Neural progenitor cell (in vitro differentiated cells): ENCODE results near the gene AK4. TPM values are rescaled to one million over a fixed set of nuclear protein-coding genes. Genes with fewer than 3 reads are reported as not detected.

Experiments
- DNase-seq: peaks from one replicate; pipeline ENCODE4 v3.0.0-alpha.2; 2016; ENCODE audit warnings: low spot score
- H2AFZ ChIP-seq: fragments of 200-600 bp; sonication (generic); replicated peaks from 2 replicates; pipeline ENCODE4 v1.6.1; 2016; ENCODE audit warnings: antibody characterized with exemption
- H3F3A ChIP-seq: fragments of 200-600 bp; sonication (generic); 2 replicates; pipeline ENCODE4 v1.6.1; 2016; ENCODE audit warnings: antibody characterized with exemption, low read depth
- H3K27ac ChIP-seq: fragments of 200-600 bp; sonication (generic); 2 replicates; pipeline ENCODE4 v1.5.1; 2016; ENCODE audit warnings: mild to moderate bottlenecking
- H3K27me3 ChIP-seq: fragments of 200-600 bp; sonication (generic); 2 replicates; pipeline ENCODE4 v1.6.1; 2016; ENCODE audit warnings: mild to moderate bottlenecking, moderate library complexity
- H3K36me3 ChIP-seq: fragments of 200-600 bp; sonication (generic); 2 replicates; pipeline ENCODE4 v1.5.1; 2016
- H3K4me1 ChIP-seq: fragments of 200-600 bp; sonication (generic); 2 replicates; pipeline ENCODE4 v1.6.1; 2016; ENCODE audit warnings: mixed run types
- H3K4me2 ChIP-seq: fragments of 200-600 bp; sonication (generic); 2 replicates; pipeline ENCODE4 v1.6.1; 2016
- H3K4me3 ChIP-seq: fragments of 200-600 bp; sonication (generic); 2 replicates; pipeline ENCODE4 v1.5.1; 2016
- H3K79me2 ChIP-seq: fragments of 200-600 bp; sonication (generic); 2 replicates; pipeline ENCODE4 v1.6.1; 2016; ENCODE audit warnings: low read depth
- H3K9ac ChIP-seq: fragments of 200-600 bp; sonication (generic); 2 replicates; pipeline ENCODE4 v1.6.1; 2016
- H3K9me3 ChIP-seq: fragments of 200-600 bp; sonication (generic); 2 replicates; pipeline ENCODE4 v1.5.1; 2016; ENCODE audit warnings: low read depth
- H4K20me1 ChIP-seq: fragments of 200-600 bp; sonication (generic); 2 replicates; pipeline ENCODE4 v1.6.1; 2016; ENCODE audit warnings: low read depth
- H3K27ac Mint-ChIP-seq: 3 replicates; pipeline ENCODE4 v1.8.0; 2021; ENCODE audit warnings: mixed read lengths
- H3K27me3 Mint-ChIP-seq: 2 replicates; pipeline ENCODE4 v1.8.0; 2022; ENCODE audit warnings: low read depth, mild to moderate bottlenecking, inconsistent platforms, moderate library complexity, mixed read lengths; ENCODE audit not compliant: insufficient read depth
- H3K36me3 Mint-ChIP-seq: 3 replicates; pipeline ENCODE4 v1.8.0; 2021; ENCODE audit warnings: mixed read lengths
- H3K4me1 Mint-ChIP-seq: 3 replicates; pipeline ENCODE4 v1.8.0; 2021; ENCODE audit warnings: mixed read lengths
- H3K4me3 Mint-ChIP-seq: 3 replicates; pipeline ENCODE4 v1.8.0; 2021; ENCODE audit warnings: mild to moderate bottlenecking, moderate library complexity, mixed read lengths
- H3K9me3 Mint-ChIP-seq: 3 replicates; pipeline ENCODE4 v1.8.0; 2020; ENCODE audit warnings: mixed read lengths
- CTCF ChIP-seq: fragments of 200-600 bp; sonication (generic); IDR thresholded peaks from 2 replicates; pipeline ENCODE4 v1.5.1; 2017; ENCODE audit warnings: antibody characterized with exemption, mild to moderate bottlenecking
- EZH2 ChIP-seq: fragments of 200-600 bp; sonication (generic); IDR thresholded peaks from 2 replicates; pipeline ENCODE4 v1.6.1; 2017; ENCODE audit warnings: antibody characterized with exemption, mild to moderate bottlenecking, moderate library complexity
- EZH2phosphoT487 ChIP-seq: fragments of 200-600 bp; sonication (generic); IDR thresholded peaks from 2 replicates; pipeline ENCODE4 v1.6.1; 2017; ENCODE audit warnings: antibody characterized with exemption
- total RNA-seq: library from RNA; depleted of rRNA; stranded (reverse); fragments of >200 nt; gene quantifications from 2 replicates; pipeline ENCODE4 v1.2.3, GENCODE V29; 2015; ENCODE audit warnings: low replicate concordance

The AK4 gene
- total RNA-seq, 1 donor from 2014 or later: 31.5 TPM

DNA sequence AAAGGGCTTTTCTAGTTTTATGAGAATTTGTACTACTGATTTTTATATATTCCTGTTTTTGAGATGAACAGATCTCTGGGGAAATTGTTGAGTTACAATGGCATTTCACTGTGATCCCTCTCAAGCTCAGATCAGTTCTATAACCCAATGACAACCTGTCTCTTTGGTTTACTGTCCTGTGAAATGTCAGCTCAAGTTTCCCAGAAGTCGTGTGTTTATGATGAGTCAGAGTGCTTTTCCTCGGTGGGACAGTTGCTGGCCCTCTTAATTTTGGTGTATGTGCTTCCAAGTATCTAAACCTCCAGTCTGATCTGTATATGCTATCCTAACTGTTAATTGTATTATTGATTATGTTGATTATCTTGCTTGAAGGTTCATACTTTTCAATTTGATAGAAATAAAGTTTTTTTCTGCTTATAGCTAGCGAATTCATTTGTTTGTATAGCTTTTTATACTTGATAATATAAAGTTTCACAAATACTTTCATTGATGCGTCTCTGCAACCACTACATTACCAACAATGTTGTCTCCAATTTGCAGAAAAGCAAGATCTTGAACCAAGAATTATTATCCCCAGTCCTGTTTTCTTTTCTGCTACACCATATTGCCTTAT is 83.8 kb downstream of the AK4 start:
- no peak for DNase-seq
- Mint-ChIP-seq H3K4me3 (no peak overlapping the region), H3K36me3 (no peaks in the 10 kb centered on the region), H3K27me3 (no peaks in the 10 kb centered on the region), H3K27ac (no peak overlapping the region), H3K4me1 (no peaks in the 10 kb centered on the region), H3K9me3 (peaks cover 6% of the 10 kb centered on the region)
- H4K20me1 ChIP-seq: no peaks in the 10 kb centered on the region
- no peaks in the 10 kb centered on the region for H3K9me3 ChIP-seq
- H3K4me2 ChIP-seq: no peak overlapping the region
- no peaks in the 10 kb centered on the region for H3K36me3 ChIP-seq
- no peaks in the 10 kb centered on the region for H3K4me1 ChIP-seq
- H3F3A ChIP-seq: no peaks in the 10 kb centered on the region
- H3K79me2 ChIP-seq: no peaks in the 10 kb centered on the region
- H2AFZ ChIP-seq: no peak overlapping the region
- TF ChIP-seq EZH2 (no peak), EZH2phosphoT487 (no peak)
- no peak overlapping the region for H3K27ac ChIP-seq
- H3K4me3 ChIP-seq: no peak overlapping the region
- H3K9ac ChIP-seq: no peak overlapping the region
- H3K27me3 ChIP-seq: no peaks in the 10 kb centered on the region

GRCh38 chr1:65232461-65232990 is 84.5 kb downstream of the AK4 start:
- H3K4me3 Mint-ChIP-seq: no peak overlapping the region
- no peak overlapping the region for H3K4me3 ChIP-seq
- no peak overlapping the region for H3K27ac ChIP-seq
- no peak overlapping the region for H3K27ac Mint-ChIP-seq
- no peaks in the 10 kb centered on the region for H3K4me1 ChIP-seq
- no peaks in the 10 kb centered on the region for H3K4me1 Mint-ChIP-seq
- H3K9ac ChIP-seq: no peak overlapping the region
- H3K27me3 ChIP-seq: no peaks in the 10 kb centered on the region
- no peaks in the 10 kb centered on the region for H3K36me3 ChIP-seq
- no peaks in the 10 kb centered on the region for H3K27me3 Mint-ChIP-seq
- H3K36me3 Mint-ChIP-seq: no peaks in the 10 kb centered on the region
- no peak for DNase-seq
- TF ChIP-seq EZH2 (no peak), EZH2phosphoT487 (no peak), CTCF (no peak)
- no peak overlapping the region for H2AFZ ChIP-seq
- no peaks in the 10 kb centered on the region for H3K9me3 ChIP-seq
- H3K9me3 Mint-ChIP-seq: peaks cover 7% of the 10 kb centered on the region
- no peaks in the 10 kb centered on the region for H3K79me2 ChIP-seq
- H3F3A ChIP-seq: no peaks in the 10 kb centered on the region
- H4K20me1 ChIP-seq: no peaks in the 10 kb centered on the region
- H3K4me2 ChIP-seq: no peak overlapping the region

GRCh38 chr1:65233782-65234181 is 85.8 kb downstream of the AK4 start:
- no peak overlapping the region for H3K27ac Mint-ChIP-seq
- Histone ChIP-seq H3K4me1 (no peaks in the 10 kb centered on the region), H3K9ac (no peak overlapping the region), H3K9me3 (no peaks in the 10 kb centered on the region), H4K20me1 (no peaks in the 10 kb centered on the region), H3K4me2 (no peak overlapping the region), H3K27ac (no peak overlapping the region), H2AFZ (no peak overlapping the region), H3K79me2 (no peaks in the 10 kb centered on the region), H3K27me3 (no peaks in the 10 kb centered on the region), H3K36me3 (no peaks in the 10 kb centered on the region), H3F3A (no peaks in the 10 kb centered on the region), H3K4me3 (no peak overlapping the region)
- no peak for TF ChIP-seq CTCF
- TF ChIP-seq EZH2: no peak
- no peak for TF ChIP-seq EZH2phosphoT487
- DNase-seq: no peak
- H3K36me3 Mint-ChIP-seq: no peaks in the 10 kb centered on the region
- no peak overlapping the region for H3K4me3 Mint-ChIP-seq
- no peaks in the 10 kb centered on the region for H3K4me1 Mint-ChIP-seq
- no peaks in the 10 kb centered on the region for H3K27me3 Mint-ChIP-seq
- H3K9me3 Mint-ChIP-seq: peaks cover 7% of the 10 kb centered on the region
